ENCODE data around the gene FBLN2. TPM values are rescaled to one million over a fixed set of nuclear protein-coding genes. Genes with fewer than 3 reads are reported as not detected.

Gene FBLN2
- total RNA-seq, 4 donors from 2014 or later, result 85.9 to 187 (median 117) TPM

GRCh38 chr3:13543253-13543652, 5.7 kb upstream of the FBLN2 start:
- H3K27me3 ChIP-seq, result peaks cover 20% of the 10 kb centered on the region
- H3K36me3 ChIP-seq, result no peaks in the 10 kb centered on the region
- peaks cover 0 to 43% (median 10%) of the 10 kb centered on the region in 3 donors for H3K4me1 ChIP-seq
- no peaks in the 10 kb centered on the region for H3K9me3 ChIP-seq
- H3K27ac ChIP-seq, result peak overlapping the region in 3 of 4 donors; percentile 48 to 67 (median 56)
- no peak overlapping the region for H3K4me3 ChIP-seq
- no CpG with 5 or more reads among the region's 5 CpGs for WGBS, 2 donors (ENCODE audit: low coverage in 1 of 2)
- TF ChIP-seq CTCF (IDR thresholded peaks at IDR 0.05) (no peak), POLR2AphosphoS5 (IDR thresholded peaks at IDR 0.05) (peak; percentile 67), EP300 (IDR thresholded peaks at IDR 0.05) (no peak), POLR2A (IDR thresholded peaks at IDR 0.05) (no peak)
- ATAC-seq, result peak; percentile 85

GRCh38 chr3:13544293-13544831, 4.6 kb upstream of the FBLN2 start:
- Histone ChIP-seq H3K27ac (peak overlapping the region in 3 of 4 donors; percentile 17 to 55 (median 46)), H3K27me3 (peaks cover 31% of the 10 kb centered on the region), H3K9me3 (no peaks in the 10 kb centered on the region), H3K4me3 (no peak overlapping the region), H3K36me3 (no peaks in the 10 kb centered on the region), H3K4me1 (peaks cover 0 to 48% (median 15%) of the 10 kb centered on the region in 3 donors)
- WGBS, 2 donors (ENCODE audit: low coverage in 1 of 2), result 69% methylated on average over 2 of the region's 6 CpGs; no CpG with 5 or more reads in 1 of the 2 donors
- no peak for TF ChIP-seq CTCF (IDR thresholded peaks at IDR 0.05)
- no peak for TF ChIP-seq POLR2A (IDR thresholded peaks at IDR 0.05)
- no peak for TF ChIP-seq EP300 (IDR thresholded peaks at IDR 0.05)
- TF ChIP-seq POLR2AphosphoS5 (IDR thresholded peaks at IDR 0.05), result no peak
- ATAC-seq, result no peak

GRCh38 chr3:13544951-13545651, 3.8 kb upstream of the FBLN2 start:
- WGBS, 2 donors (ENCODE audit: low coverage in 1 of 2), result 68 to 70% methylated on average over 6 to 7 of the region's 9 CpGs
- no peak for ATAC-seq
- Histone ChIP-seq H3K4me1 (peaks cover 0 to 48% (median 12%) of the 10 kb centered on the region in 3 donors), H3K9me3 (no peaks in the 10 kb centered on the region), H3K4me3 (no peak overlapping the region), H3K27me3 (peaks cover 39% of the 10 kb centered on the region), H3K36me3 (no peaks in the 10 kb centered on the region), H3K27ac (peak overlapping the region in 2 of 4 donors; percentile 17 to 55)
- TF ChIP-seq POLR2A (IDR thresholded peaks at IDR 0.05), result no peak
- no peak for TF ChIP-seq CTCF (IDR thresholded peaks at IDR 0.05)

GRCh38 chr3:13545952-13546454, 2.9 kb upstream of the FBLN2 start:
- H3K27ac ChIP-seq, result peak overlapping the region in 3 of 4 donors; percentile 36 to 80 (median 76)
- no peak for ATAC-seq
- H3K36me3 ChIP-seq, result no peaks in the 10 kb centered on the region
- H3K4me1 ChIP-seq, result peaks cover 0 to 46% (median 11%) of the 10 kb centered on the region in 3 donors
- 76 to 77% methylated on average over 6 to 8 of the region's 9 CpGs for WGBS, 2 donors (ENCODE audit: low coverage in 1 of 2)
- no peak overlapping the region for H3K4me3 ChIP-seq
- no peaks in the 10 kb centered on the region for H3K9me3 ChIP-seq
- TF ChIP-seq POLR2AphosphoS5 (IDR thresholded peaks at IDR 0.05), result no peak
- TF ChIP-seq EP300 (IDR thresholded peaks at IDR 0.05), result no peak
- no peak for TF ChIP-seq CTCF (IDR thresholded peaks at IDR 0.05)
- TF ChIP-seq POLR2A (IDR thresholded peaks at IDR 0.05), result no peak
- peaks cover 46% of the 10 kb centered on the region for H3K27me3 ChIP-seq

All from gastroesophageal sphincter (tissue), 4 donors.